Stimulated activated CD8-positive, alpha-beta memory T cell treated with anti-CD3 and anti-CD28 coated beads, Interleukin-2, amount 100 ng/mL, for 1 hour (primary cell): Measurements from ENCODE around the gene PRSS53.

ENCODE experiments used
- DNase-seq, 2 donors: peaks; one replicate each; pipeline ENCODE4 v3.0.0-alpha.2; 2020; ENCODE audit warnings: low read depth in 2 of 2

The PRSS53 gene

DNA sequence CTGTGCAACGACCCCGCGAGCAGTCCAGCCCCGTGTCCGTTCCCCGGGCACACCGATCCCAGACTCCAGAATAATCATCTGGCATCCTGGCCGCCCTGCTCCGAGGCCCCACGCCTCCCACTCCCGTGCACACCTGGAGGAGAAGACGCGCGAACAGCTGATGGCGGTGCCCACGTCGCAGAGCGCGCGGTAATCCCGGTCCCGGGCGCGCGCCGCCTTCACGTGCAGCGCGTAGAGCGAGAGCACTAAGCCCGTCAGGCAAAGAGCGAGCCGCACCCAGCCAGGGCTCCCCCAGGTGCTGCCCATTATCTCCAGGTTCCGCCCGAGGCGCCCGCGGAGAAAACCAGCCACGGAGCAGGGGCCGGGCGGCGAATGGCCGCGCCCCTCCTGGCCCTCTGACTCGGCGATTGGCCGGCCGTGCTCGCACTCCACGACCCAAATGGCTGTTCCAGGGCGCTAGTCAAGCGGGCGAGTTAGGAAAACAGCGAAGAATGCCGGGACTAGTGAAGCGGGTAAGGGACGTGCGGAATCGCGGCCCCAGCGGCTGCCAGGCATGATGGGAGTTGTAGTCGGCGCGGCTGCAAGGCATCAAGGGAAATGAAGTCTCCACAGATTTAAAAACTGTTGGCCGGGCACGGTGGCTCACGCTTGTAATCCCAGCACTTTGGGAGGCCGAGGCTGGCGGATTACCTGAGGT lies 5.8 kb upstream of the PRSS53 start, which contains the start of gene VKORC1:
Gene VKORC1, minus strand, starts transcription at position 374 of the 697 bp plus-strand sequence. Its CDS starts 68 bp downstream, at position 306.
- DNase-seq: peak; percentile 60 to 68

DNA sequence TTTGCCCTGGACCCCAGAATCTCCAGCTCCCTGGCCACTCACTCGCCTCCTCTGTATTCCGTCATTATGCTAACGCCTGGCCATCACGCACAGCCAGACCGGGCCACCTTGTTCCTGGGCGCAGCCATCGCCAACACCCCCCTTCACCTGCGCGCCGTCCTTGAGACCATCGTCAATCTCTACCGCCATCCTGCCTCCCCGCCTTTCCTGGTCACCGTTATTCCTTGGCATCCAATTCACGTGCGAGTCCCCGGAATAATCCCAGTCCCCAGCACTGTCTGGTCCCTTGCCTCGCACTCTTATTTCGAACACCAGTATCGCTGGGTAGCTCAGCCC lies 5.3 kb upstream of the PRSS53 start:
- DNase-seq: no peak

DNA sequence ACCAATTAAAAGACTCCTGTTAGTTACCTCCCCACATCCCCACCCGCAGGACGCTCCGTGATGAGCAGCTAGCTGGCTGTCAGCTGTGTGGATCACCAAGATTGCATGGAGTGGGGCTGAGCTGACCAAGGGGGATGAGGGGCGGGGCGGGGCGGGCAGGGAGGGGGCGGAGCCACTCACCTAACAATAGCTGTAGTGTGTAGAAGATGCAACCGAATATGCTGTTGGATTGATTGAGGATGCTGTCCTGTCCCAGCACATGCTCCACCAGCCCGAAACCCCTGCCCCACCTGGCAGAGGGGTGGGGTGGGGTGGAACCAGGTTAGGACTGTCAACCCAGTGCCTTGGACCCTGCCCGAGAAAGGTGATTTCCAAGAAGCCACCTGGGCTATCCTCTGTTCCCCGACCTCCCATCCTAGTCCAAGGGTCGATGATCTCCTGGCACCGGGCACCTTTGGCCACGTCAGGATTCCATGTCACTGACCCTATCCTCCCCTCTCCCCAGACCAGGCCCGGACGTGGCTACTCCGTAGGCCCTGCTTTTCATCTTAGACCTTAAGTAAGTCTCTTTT lies 4.5 kb upstream of the PRSS53 start:
- DNase-seq: no peak

DNA sequence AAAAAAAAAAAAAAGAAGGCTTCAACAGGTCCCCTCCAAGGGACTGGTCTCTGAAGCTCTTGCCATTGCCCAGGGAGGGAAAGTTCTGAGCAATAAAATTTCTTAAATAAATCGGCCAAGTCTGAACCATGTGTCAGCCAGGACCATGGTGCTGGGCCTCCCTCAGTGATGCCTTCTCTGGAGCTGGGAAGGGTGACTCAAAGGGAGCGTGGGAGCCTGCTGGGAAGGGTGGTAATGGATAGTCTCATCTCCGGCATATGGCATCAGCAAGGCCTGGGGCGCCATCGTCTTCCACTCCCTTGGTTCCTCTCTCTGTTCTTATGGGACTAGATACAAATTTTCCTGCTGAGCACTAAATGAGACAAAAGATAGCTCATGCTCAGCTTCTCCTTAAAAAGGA lies 3.6 kb upstream of the PRSS53 start:
- no peak for DNase-seq

DNA sequence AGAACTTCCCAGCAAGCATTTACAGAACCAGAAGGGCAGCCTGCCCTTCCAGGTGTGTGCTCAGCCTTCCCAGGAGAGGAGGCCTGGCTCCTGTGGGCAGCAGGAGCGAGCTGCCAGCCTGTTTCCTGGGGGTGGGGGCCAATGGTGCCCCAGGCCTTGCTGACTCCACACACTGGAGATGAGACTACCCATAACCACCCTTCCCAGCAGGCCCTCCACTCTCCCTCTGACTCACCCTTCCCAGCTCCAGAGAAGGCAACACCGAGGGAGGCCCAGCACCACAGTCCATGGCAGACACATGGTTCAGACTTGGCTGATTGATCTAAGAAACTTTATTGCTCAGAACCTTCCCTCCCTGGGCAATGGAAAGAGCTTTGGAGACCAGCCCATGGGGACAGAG lies 1.8 kb upstream of the PRSS53 start:
- no peak for DNase-seq

DNA sequence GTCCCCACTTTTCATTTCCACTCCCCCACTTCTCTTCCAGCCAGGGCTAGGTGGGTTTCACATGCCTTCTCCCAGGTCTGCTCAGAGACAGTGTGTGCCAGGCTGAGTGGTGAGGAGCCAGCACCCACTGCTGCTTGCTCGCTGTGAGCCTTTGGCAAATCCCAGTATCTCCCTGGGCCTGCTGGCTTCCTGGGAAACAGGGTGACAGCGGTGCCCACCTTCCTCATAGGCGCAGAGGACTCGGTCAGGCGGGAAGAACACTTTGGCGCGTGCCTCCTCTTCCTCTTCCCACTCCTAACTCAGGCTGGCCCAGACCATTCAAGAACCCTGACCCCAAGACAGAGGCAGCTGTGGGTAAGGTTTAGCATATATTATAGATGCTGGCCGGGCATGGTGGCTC lies 456 bp upstream of the PRSS53 start:
- DNase-seq: no peak

DNA sequence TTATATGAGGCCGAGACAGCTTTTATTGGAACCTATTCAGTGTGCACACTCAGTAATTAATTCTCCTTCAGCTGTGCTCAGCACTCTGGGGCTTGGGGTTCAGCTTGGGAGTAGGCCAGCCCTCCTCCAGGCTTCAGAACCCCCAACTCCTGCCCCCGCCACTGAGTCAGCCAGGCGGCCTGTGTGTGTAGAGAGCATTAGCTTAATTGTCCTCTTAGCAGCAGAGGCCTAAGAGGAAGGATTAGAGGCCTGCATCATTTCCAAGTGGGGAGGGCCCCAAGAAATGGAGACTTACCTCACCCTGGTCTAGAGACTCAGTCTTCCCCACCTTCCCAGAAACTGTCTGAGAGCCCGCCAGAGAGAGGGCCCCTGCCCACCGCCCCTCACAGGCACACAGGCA lies 772 bp downstream of the PRSS53 start:
- no peak for DNase-seq

DNA sequence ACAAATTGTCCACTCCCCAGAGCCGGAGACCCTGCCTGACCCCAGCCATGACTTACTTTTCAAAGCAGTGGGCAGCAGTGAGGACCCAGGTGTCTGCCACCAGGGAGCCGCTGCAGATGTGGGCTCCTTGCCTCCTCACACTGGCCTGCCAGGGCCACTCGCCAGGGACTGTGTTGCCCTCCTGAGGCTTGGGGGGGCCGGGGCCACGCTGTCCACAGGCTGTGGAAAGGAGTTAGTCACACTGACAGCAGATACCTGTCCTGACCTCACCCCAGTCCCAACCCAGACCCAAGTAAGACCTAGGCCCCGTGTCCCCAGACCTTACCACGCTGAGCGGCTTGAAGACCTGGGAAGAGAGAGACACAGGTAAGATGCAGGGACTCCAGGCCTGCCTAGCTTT lies 1.3 kb downstream of the PRSS53 start:
- no peak for DNase-seq

DNA sequence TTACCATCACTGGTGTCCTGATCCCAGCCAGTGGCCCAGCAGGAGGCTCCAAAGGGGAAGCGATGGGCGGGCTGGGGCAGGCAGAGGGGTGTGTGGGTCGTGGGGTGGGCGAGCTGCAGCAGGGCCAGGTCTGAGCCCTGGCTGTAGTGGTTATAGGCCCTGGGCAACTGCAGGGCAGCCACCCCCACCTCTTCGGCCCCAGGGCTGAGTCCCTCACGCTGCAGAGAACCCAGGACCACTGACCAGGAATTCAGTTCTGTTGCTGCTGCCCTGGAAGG lies 2.2 kb downstream of the PRSS53 start:
- DNase-seq: no peak

DNA sequence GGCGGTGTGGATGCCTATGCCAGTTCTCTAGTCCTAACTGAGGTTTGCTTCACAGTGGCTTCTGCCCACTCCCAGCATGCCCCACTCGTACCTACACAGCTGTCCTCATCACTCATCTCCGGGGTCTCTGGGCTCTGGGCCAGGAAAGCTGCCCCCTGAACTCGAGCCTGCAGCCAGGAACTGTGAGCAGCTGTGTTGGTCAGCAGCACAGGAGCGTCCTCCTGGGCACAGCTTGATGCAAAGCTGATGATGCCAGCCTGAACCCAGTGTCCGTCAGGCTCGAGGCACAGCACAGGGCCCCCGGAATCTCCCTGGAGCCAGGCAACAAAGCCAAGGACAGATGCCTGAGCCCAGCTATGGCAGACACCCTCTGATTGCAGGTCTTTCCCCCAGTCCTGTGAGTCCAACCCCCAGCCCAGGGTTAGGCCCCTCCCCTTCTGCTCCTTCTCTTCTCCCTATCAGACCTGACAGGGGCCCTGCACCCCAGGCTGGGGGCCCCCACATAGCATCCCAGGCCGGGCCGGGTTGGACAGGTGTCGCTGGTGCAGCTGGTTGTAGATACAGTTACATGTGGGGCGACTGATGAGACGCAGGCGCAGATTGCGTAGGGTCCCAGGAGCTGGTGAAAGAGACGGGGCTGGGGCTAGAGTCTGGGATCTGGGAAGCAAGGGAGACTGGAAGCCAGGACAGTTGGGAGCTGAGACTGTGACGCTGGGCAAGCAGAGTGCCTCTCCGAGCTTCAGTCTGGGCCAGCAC lies 2.7 kb downstream of the PRSS53 start:
- no peak for DNase-seq

DNA sequence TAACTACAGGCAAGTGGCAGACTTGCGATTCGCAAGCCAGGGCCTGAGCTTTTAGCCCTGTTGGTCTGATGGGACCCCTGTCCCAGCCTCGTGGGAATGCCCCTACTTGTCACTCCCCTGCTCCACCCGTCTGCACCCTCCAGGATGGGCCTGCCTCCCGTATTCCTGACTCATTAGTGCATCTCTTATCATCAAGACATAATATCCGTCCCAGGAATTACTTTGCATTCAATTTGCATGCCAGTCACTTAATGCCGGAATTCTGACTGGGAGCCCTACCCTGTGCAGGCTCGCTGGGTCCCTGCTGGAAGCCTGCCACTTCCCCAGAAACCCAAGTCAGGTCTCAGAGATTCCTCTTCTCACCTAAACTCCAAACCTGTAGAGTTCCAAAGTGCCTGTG lies 3.3 kb downstream of the PRSS53 start:
- no peak for DNase-seq

DNA sequence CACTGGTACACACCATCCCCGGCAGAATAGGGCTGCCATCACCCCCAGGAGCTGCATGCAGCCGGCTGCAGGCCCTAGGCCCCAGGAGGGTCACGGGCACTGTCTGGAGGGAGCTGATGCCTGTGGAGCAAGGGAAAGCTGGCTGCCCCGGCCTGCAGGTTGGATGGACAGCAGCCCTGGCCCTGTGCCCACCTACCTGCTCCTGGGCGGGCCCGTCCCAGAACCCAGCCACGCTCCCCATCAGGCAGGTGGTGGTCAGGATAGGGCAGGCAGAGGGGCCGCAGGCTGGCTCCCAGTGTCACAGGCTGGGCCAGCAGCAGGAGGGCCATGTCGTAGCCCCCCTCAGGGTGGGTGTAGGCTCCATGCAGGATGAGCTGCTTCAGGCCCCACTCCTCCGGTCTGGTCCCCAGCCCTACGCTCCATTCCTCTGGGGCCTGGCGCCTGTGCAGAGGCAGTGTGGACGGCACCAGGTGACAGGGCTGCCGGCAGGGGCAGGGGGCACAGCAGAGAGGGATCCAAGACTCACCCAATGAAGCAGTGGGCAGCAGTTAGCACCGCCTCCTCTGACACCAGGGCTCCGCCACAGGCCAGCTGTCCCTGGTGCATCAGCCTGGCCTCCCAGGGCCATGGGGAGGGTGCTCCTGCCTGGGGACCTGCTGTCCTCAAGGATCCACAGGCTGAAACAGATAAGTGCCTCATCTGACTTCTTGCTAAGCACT lies 4.0 kb downstream of the PRSS53 start:
- DNase-seq: no peak

DNA sequence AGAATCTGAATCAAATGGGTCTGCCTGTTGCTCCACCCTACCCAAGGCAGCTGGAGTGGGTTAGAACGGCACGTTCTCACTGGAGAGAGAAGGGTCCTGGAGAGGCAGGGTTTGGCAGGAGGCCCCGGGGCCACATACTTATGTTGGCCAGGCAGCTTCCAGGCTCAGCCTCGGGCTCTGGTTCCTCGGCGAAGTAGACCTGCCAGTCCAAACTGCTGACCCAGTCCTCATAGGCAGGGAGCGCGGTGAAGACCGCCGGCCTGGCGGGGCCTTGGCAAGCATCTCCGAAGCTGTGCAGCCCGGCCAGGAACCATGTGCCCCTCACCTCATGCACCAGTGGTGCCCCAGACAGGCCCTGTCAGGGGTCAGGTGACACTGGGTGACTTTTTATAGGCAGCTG lies 4.8 kb downstream of the PRSS53 start:
- DNase-seq: no peak

DNA sequence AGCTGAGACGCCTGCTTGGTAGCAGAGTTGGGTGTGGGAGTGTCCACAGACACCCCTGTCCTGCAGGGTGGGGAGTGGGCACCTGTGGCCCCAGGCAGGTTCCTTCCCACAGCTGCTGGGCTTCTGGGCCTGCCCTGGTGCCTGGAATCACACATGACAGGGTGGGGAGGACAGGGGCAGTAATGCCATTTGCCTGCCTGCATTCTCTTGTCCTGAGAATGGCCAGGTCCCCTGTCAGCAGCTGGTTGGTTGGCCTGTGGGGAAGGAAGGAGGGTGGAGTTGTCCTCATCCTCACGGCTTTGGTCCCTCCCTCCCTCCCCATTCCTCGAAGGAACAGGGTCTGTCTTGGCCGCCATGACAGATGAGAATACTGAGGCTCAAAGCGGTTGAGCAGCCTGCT lies 5.2 kb downstream of the PRSS53 start:
- DNase-seq: no peak

DNA sequence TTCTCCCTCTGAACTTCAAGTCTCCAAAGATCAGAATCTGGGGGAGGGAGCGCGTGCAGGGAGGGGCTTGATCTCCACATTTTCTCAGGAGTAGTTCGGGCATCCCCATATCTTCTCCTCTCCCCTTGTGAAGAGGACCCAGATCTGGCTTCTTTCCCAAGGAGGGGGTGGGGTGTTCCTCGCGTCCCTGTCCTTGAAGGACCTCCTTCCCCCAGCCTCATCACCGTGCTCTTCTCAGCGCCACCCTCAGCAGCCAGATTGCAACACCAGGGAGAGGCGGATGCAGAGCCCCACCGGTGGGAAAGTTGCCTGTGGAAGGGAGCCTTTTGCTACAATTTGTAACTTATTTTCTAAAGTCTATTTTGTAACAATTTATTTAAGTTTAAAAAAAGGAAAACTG lies 5.7 kb downstream of the PRSS53 start:
- no peak for DNase-seq

DNA sequence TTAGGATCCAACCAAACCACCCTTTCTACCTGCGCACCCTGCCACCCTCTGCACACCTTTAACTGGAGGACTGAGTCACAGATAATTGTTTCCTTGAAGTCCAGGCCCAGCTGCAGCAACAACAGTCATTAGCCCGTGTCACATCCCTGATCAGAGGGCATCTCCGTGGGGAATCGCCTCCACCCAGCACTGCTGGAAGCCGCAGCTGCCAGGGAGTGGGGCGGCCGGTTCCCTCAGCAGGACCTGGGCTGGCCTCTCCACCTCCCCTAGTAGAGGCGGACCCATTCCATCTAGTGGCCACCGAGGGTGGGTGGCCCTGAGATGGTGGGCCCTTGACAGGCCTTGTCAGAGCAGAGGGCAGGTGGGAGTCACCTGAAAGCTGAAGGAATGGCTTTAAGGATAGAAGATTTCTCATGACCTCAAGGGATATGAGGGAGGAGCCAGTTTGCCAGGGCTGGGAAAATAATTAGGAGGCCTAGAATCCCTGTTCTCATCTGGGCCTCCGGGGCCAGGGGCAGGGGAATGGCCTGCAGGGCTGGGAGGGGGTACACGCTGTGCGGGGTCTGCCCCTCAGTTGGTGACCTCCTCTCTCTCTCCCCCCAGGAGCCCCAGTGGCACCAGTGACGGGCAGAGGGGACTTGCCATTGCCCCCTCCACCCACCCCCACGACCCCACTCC lies 6.2 kb downstream of the PRSS53 start:
- no peak for DNase-seq

DNA sequence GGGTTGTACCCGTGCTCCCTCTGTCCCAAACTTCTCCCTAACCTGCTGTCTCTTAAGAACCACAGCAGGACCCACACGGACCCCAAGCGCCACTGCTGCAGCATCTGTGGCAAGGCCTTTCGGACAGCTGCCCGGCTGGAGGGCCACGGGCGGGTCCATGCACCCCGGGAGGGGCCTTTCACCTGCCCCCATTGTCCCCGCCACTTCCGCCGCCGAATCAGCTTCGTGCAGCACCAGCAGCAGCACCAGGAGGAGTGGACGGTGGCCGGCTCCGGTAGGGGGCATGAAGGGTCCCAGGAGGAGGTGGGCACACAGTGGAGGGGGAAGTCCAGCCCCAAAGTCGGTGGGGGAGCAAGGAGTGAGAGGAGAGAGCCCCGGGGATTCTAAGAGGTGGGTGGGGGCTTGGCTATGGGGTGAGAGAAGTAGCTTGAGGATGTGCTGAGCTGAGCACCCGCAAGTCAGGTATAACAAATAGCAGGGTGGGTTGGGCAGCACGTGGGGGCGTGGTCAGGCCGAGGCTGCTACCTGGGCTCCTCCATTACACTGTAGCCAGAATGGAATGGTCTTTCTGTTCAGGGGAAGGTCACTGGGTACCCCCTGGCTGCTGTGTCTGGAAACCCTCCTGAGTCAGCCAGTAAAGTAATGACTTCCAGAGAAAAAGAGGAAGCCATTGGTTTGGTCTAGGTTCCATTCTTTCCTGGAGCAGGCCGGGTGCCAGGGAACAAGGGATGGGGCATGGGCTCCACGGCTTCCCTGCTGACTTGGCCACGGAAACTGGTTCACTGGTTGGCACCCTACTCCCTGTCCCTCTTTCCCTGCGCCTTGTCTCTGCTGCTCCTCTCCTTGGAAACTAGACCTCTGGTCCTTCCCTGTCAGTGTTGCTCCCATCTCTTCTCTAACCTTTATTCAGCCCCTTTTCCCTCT lies 7.1 kb downstream of the PRSS53 start:
- no peak for DNase-seq

DNA sequence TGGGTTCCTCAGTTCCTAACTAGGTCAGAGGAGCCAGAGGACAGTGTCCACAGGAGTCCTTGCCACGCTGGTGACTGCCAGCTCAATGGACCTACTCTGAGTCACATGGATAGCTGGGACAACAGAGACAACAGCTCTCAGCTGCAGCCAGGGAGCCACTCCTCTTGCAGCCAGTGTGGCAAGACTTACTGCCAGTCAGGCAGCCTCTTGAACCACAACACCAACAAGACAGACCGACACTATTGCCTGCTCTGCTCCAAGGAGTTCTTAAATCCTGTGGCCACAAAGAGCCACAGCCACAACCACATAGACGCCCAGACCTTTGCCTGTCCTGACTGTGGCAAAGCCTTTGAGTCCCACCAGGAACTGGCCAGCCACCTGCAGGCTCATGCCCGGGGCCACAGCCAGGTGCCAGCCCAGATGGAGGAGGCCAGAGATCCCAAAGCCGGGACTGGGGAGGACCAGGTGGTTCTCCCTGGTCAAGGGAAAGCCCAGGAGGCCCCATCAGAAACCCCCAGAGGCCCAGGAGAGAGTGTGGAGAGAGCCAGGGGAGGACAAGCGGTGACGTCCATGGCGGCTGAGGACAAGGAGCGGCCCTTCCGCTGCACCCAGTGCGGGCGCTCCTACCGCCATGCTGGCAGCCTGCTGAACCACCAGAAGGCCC lies 7.9 kb downstream of the PRSS53 start:
- no peak for DNase-seq

DNA sequence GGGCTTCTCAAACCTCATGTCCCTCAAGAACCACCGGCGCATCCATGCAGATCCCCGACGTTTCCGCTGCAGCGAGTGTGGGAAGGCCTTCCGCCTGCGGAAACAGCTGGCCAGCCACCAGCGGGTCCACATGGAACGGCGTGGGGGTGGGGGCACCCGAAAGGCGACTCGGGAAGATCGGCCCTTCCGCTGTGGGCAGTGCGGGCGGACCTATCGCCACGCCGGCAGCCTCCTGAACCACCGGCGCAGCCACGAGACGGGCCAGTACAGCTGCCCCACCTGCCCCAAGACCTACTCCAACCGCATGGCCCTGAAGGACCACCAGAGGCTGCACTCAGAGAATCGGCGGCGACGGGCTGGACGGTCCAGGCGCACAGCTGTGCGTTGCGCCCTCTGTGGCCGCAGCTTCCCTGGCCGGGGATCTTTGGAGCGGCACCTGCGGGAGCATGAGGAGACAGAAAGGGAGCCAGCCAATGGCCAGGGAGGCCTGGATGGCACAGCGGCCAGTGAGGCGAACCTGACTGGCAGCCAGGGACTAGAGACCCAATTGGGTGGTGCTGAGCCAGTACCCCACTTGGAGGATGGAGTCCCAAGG lies 8.6 kb downstream of the PRSS53 start:
- DNase-seq: no peak

DNA sequence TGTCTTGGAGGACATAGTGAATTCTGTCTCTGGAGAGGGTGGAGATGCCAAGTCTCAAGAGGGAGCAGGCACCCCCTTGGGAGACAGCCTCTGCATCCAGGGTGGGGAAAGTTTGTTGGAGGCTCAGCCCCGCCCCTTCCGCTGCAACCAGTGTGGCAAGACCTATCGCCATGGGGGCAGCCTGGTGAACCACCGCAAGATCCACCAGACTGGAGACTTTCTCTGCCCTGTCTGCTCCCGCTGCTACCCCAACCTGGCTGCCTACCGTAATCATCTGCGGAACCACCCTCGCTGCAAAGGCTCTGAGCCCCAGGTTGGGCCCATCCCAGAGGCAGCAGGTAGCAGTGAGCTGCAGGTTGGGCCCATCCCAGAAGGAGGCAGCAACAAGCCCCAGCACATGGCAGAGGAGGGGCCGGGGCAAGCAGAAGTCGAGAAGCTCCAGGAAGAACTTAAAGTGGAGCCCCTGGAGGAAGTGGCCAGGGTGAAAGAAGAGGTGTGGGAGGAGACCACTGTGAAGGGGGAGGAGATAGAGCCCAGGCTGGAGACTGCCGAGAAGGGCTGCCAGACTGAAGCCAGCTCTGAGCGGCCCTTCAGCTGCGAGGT lies 9.3 kb downstream of the PRSS53 start:
- no peak for DNase-seq
